Mucosa of descending colon (tissue), 3 donors: Measurements from ENCODE around the gene FRMD4A. TPM values are rescaled to one million over a fixed set of nuclear protein-coding genes. Genes with fewer than 3 reads are reported as not detected.

Experiments used
- ATAC-seq: fragments of 200-7000 bp; cut with Tn5 transposase; one replicate; pipeline ENCODE4 v1.9.1; 2020; ENCODE audit warnings: mild to moderate bottlenecking, moderate library complexity
- DNase-seq, 3 donors: peaks; one replicate each; pipeline ENCODE4 v3.0.0-alpha.2; 2020
- H3K36me3 ChIP-seq: fragments of 200-600 bp; one replicate; pipeline ENCODE4 v1.8.0; 2021; ENCODE audit warnings: low read depth, mild to moderate bottlenecking
- H3K4me1 ChIP-seq: fragments of 200-600 bp; one replicate; pipeline ENCODE4 v1.8.0; 2021; ENCODE audit warnings: low read depth, mild to moderate bottlenecking
- H3K4me3 ChIP-seq: fragments of 200-600 bp; one replicate; pipeline ENCODE4 v1.8.0; 2021; ENCODE audit warnings: mild to moderate bottlenecking
- H3K9me3 ChIP-seq: fragments of 200-600 bp; one replicate; pipeline ENCODE4 v1.8.0; 2021; ENCODE audit warnings: mild to moderate bottlenecking
- intact Hi-C, 2 donors: fragments of 100-400 bp; cut with DNase I in 1 of 2; cut with micrococcal nuclease in 1 of 2; formaldehyde crosslinking; loops; one replicate each; pipeline versions ENCODE4 v1.11.0 to v1.11.1; 2022; cut with DNase I, micrococcal nuclease
- total RNA-seq, 3 donors: library from RNA; stranded (reverse); fragmentation: NEBNext Ultra II Directional in 2 of 3; extraction: Animal tissue kit (Norgen Biotek cat#: 25700) in 2 of 3; gene quantifications; one replicate each; pipeline versions ENCODE4 v1.2.1 to v1.2.4, GENCODE V29; 2021 to 2023
- TF ChIP-seq, protein P1 (sequence below): fragments of 200-600 bp; IDR thresholded peaks from one replicate; pipeline ENCODE4 v1.8.0; 2022; ENCODE audit warnings: antibody characterized with exemption, mild to moderate bottlenecking
- donor health status: DM: no; HTN: no; CAD: no; lungs with moderate emphysema.
- donor health status: DM: no; HTN: no; CAD: no.
- donor health status: DM: no; HTN: yes; CAD: no.

FRMD4A gene
- total RNA-seq, 3 donors from 2014 or later = 9.8 to 40.6 (median 17.2) TPM

- DNase-seq (peak in 1 of 3 donors; percentile 37), ATAC-seq (peak; percentile 19)
- H3K9me3 ChIP-seq = no peaks in the 10 kb centered on the region
- H3K4me1 ChIP-seq = no peaks in the 10 kb centered on the region
- intact Hi-C loops = no loop called here
- H3K4me3 ChIP-seq = no peak overlapping the region
- no peaks in the 10 kb centered on the region for H3K36me3 ChIP-seq
- TF ChIP-seq, protein P1, sequence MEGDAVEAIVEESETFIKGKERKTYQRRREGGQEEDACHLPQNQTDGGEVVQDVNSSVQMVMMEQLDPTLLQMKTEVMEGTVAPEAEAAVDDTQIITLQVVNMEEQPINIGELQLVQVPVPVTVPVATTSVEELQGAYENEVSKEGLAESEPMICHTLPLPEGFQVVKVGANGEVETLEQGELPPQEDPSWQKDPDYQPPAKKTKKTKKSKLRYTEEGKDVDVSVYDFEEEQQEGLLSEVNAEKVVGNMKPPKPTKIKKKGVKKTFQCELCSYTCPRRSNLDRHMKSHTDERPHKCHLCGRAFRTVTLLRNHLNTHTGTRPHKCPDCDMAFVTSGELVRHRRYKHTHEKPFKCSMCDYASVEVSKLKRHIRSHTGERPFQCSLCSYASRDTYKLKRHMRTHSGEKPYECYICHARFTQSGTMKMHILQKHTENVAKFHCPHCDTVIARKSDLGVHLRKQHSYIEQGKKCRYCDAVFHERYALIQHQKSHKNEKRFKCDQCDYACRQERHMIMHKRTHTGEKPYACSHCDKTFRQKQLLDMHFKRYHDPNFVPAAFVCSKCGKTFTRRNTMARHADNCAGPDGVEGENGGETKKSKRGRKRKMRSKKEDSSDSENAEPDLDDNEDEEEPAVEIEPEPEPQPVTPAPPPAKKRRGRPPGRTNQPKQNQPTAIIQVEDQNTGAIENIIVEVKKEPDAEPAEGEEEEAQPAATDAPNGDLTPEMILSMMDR = no peak
Measured at GRCh38 chr10:14032406-14032998, 298.2 kb downstream of the FRMD4A start.

DNA sequence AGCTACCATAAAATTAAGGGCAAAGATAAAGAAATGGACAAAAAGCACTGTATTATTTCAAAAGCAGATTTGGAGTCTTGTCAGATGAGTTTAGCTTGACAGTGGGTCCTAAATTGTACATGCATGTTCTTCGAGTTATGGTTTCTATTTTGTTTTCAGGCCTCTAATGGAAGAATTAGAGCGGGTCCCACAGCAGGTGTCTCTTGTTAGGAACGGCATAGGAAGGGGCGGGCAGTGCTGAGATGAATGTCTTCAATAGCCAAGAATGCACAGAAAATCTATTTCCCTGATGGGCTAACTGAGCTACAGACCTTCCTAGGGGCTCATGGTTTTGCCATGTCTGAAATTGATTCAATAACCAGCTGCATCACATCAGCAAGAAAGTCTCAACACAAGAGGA is 304.4 kb downstream of the FRMD4A start:
- Histone ChIP-seq H3K36me3 (no peaks in the 10 kb centered on the region), H3K4me3 (no peak overlapping the region), H3K4me1 (no peaks in the 10 kb centered on the region), H3K9me3 (no peaks in the 10 kb centered on the region)
- ATAC-seq (no peak), DNase-seq (no peak)
- TF ChIP-seq, protein P1 = no peak
- intact Hi-C loops = no loop called here

GRCh38 chr10:14025283-14026189 is 305.2 kb downstream of the FRMD4A start:
- intact Hi-C loops = no loop called here
- TF ChIP-seq, protein P1 = no peak
- DNase-seq = no peak
- Histone ChIP-seq H3K36me3 (no peaks in the 10 kb centered on the region), H3K4me3 (no peak overlapping the region), H3K4me1 (no peaks in the 10 kb centered on the region), H3K9me3 (no peaks in the 10 kb centered on the region)
- ATAC-seq = no peak

- Histone ChIP-seq H3K4me3 (no peak overlapping the region), H3K36me3 (no peaks in the 10 kb centered on the region), H3K9me3 (no peaks in the 10 kb centered on the region), H3K4me1 (no peaks in the 10 kb centered on the region)
- DNase-seq = peak in 1 of 3 donors; percentile 30
- TF ChIP-seq, protein P1 = no peak
- ATAC-seq = no peak
- intact Hi-C loops = no loop called here
Measured at GRCh38 chr10:14024329-14025202, 306.2 kb downstream of the FRMD4A start.

DNA sequence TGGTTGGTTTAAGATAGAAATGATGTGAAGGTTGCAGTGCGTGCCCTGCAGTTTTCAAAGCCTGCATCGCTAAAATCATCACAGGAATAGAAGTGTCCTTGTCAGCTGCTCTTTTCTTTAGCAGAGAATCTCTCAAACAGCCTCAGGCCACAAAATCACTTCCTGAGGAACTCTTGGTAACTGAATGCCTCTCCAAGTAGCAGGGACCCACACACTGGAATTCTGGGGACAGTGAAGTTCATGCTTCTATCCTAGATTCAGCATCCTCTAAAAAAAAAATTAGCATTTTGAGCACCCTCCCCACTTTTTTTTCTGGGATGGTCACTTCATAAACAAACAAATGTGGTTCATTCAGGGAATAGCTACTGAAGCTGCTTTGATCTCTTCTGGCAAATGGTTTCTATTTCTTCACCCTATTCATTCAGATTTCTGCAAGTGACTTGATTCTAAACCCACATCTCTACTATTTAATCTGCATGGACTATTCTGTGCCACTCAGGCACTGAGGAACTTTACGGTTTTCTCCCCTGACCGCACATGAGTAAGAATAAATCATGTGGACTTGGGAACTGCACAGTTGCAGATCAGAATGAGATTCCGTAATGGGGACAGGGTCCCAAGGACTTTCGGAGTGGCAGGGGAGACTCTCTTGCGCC is 306.9 kb downstream of the FRMD4A start:
- Histone ChIP-seq H3K36me3 (no peaks in the 10 kb centered on the region), H3K4me1 (no peaks in the 10 kb centered on the region), H3K4me3 (no peak overlapping the region), H3K9me3 (no peaks in the 10 kb centered on the region)
- intact Hi-C loops = no loop called here
- ATAC-seq (no peak), DNase-seq (no peak)
- TF ChIP-seq, protein P1 = no peak
